GM12801 (cell line): ENCODE data around the gene CYFIP1.

Experiments
- CTCF ChIP-seq: IDR thresholded peaks from one replicate; pipeline ENCODE4 v1.5.1; 2011; ENCODE audit warnings: control low read depth; ENCODE audit not compliant: insufficient read length; ENCODE audit errors: extremely low read depth

The CYFIP1 gene

GRCh38 chr15:22995795-22996194, 15.6 kb upstream of the CYFIP1 start:
- TF ChIP-seq CTCF: no peak

DNA sequence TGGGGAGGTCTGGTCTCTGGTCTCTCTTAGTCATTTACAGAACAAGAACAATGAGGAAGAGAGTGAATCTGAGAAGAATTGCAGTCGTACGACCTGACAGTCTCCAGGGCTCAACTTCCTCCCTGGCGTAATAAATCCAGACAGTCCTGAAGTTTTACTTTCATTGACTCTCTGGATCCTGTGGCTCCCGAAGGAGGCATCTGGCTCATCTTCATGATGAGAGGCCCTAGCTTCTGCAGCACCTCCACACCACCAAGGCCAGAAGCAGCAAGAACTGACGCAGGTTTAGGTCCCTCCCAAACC, 11.8 kb upstream of the CYFIP1 start:
- no peak for TF ChIP-seq CTCF

- TF ChIP-seq CTCF: no peak
Measured at GRCh38 chr15:22989576-22990477, 9.7 kb upstream of the CYFIP1 start.

DNA sequence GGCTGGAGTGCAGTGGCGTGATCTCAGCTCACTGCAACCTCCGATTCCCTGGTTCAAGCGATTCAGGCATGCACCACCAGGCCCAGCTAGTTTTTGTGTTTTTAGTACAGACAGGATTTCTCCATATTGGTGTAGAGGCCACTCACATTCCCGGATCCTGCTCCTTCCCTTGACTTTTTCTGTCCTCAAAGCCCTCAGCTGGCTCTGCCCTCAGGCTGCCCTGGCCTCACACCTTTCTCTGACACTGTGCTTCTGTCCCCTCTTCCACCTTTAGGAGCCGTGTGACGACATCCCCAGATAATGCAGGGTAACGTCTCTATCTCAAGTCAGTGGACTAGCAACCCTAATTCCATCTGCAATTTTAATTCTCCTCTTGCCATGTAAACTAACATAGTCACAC, 8.6 kb upstream of the CYFIP1 start:
- no peak for TF ChIP-seq CTCF

- TF ChIP-seq CTCF: no peak
Measured at GRCh38 chr15:22981051-22981840, 1.1 kb upstream of the CYFIP1 start.

GRCh38 chr15:22979238-22980188, 655 bp downstream of the CYFIP1 start:
- TF ChIP-seq CTCF: no peak
